Measurements from ENCODE around the gene YWHAG. TPM values are rescaled to one million over a fixed set of nuclear protein-coding genes. Genes with fewer than 3 reads are reported as not detected.
"Not testable (repeated sequence)": the region's sequence is repeated elsewhere in the genome, so short reads cannot be mapped to it uniquely, and the experiment has no call there.

The YWHAG gene
- total RNA-seq, 1 donor from 2014 or later, result 183 TPM

DNA sequence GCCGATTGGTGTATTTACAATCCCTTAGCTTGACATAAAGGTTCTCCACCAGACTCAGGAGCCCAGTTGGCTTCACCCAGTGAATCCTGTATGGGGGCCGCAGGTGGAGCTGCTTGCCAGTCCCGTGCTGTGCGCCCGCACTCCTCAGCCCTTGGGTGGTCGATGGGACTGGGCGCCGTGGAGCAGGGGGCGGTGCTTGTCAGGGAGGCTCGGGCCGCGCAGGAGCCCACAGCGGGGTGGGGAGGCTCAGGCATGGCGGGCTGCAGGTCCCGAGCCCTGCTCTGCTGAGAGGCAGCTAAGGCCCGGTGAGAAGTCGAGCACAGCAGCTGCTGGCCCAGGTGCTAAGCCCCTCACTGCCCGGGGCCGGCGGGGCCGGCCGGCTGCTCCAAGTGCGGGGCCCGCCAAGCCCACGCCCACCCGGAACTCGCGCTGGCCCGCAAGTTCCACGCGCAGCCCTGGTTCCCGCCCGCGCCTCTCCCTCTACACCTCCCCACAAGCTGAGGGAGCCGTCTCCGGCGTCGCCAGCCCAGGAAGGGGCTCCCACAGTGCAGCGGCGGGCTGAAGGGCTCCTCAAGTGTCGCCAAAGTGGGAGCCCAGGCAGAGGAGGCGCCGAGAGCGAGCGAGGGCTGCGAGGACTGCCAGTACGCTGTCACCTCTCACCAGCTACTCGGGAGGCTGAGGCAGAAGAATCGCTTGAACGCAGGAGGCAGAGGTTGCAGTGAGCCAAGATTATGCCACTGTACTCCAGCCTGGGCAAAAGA, 49.3 kb downstream of the YWHAG start:
- DNase-seq (ENCODE audit: low spot score); intact Hi-C loops (cut with DNase I): not testable (repeated sequence)

DNA sequence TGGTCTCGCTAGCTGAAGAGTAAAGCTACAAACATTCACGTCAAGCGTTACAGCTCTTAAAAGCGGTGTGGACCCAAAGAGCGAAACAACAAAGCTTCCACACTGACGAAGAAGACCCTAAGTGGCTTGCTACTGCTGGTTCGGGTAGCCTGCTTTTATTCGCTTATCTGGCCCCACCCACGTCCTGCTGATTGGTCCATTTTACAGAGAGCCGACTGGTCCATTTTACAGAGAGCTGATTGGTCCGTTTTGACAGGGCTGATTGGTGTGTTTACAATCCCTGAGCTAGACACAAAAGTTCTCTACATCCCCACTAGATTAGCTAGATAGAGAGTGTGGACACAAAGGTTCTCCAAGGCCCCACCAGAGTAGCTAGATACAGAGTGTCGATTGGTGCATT, 49.9 kb downstream of the YWHAG start:
- intact Hi-C loops (cut with DNase I); DNase-seq (ENCODE audit: low spot score): not testable (repeated sequence)

DNA sequence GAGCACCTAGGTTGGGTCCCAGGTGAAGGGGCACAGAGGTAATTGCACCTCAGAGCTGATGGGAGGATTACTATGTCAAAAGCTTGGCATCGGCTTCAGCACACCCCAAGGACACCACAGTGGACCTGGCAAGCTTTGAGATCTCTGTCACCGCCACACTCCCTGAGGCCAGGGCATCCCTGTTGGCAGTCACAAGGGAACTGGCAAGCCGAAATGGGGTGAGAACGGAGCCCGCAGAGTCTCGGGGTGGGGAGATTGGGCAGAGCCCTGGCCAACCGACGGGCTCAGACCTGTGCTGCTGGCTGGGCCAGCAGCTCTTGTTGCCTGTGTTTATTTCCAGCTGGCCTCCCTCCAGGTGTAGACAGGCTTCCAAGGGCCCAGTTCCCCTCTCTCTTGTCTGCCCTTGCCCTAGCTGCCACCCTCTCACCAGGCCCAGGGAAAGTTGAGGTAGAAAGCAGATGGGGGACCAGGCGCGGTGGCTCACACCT, 53.9 kb downstream of the YWHAG start:
- intact Hi-C loops (cut with DNase I), result no loop called here
- DNase-seq (ENCODE audit: low spot score), result peak; percentile 87

DNA sequence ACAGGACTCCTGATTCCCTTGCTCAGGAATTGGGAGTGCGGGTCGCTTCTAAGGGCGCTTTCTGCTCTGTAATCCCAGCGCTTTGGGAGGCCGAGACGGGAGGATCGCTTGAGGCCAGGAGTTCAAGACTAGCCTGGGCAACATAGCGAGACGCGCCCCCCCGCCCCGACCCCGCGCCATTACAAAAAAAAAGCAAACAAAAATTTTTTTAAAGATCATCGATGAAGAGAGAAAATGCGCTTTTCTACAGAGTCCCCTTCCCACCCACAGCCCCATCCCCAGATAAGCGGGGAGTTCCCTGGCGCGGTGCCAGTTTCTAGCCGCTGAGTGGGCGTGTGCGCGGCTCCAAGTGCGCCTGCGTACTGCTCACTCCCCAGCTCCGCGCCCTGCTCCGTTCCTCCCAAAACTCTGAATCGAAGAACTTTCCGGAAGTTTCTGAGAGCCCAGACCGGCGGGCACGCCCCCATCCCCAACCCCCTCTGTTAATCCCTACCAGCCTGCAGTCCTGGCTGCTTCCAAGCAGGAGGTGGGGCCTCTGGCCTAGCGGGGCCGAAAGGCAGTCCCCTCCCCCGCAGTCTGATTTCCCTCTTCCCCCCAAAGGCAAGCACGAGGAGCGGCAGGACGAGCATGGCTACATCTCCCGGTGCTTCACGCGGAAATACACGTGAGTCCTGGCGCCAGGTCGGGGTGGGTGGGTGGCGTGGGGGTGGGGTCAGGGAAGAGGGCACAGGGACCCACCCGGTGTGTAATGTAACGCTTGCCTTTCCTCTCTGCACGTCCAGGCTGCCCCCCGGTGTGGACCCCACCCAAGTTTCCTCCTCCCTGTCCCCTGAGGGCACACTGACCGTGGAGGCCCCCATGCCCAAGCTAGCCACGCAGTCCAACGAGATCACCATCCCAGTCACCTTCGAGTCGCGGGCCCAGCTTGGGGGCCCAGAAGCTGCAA, 55.3 kb downstream of the YWHAG start:
- intact Hi-C loops (cut with DNase I), result no loop called here
- peak; percentile 90 for DNase-seq (ENCODE audit: low spot score)

DNA sequence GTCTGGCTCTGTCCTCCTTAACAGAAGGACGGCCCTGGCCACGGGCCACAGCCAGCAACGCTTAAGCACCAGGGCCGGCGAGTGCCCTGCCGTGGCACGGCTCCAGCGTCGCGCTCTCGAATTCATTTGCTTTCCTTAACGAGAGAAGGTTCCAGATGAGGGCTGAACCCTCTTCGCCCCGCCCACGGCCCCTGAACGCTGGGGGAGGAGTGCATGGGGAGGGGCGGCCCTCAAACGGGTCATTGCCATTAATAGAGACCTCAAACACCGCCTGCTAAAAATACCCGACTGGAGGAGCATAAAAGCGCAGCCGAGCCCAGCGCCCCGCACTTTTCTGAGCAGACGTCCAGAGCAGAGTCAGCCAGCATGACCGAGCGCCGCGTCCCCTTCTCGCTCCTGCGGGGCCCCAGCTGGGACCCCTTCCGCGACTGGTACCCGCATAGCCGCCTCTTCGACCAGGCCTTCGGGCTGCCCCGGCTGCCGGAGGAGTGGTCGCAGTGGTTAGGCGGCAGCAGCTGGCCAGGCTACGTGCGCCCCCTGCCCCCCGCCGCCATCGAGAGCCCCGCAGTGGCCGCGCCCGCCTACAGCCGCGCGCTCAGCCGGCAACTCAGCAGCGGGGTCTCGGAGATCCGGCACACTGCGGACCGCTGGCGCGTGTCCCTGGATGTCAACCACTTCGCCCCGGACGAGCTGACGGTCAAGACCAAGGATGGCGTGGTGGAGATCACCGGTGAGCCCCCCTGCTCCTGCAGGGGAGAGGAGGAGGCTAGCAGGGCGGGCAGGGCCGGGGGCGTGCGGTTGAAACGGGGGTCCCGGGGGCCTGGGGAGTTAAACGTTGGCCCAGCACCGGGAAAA, 56.2 kb downstream of the YWHAG start, which contains the start of gene HSPB1:
HSPB1 (plus strand) TSS at position 327 of the 855 bp plus-strand sequence; CDS start at position 367, 40 bp downstream.
- intact Hi-C loops (cut with DNase I), result loop anchor here (1.0 kb wide), 1 partner anchor 8 kb away; no protein-coding TSS in a partner anchor
- DNase-seq (ENCODE audit: low spot score), result peak; percentile 96

DNA sequence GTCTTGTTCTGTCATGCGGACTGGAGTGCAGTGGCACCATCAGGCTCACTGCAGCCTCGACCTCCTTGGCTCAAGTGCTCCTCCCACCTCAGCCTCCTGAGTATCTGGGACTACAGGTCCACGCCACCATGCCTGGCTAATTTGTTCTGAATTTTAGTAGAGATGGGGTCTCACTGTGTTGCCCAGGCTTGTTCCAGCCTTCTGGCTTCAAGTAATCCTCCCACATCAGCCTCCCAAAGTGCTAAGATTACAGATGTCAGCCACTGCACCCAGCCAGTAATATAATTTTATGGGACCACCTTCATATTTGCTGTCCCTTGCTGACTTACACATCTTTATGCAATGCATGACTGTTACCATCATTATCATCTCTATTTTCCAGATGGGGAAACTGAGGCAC, 57.8 kb downstream of the YWHAG start:
- no peak for DNase-seq (ENCODE audit: low spot score)
- intact Hi-C loops (cut with DNase I), result no loop called here

DNA sequence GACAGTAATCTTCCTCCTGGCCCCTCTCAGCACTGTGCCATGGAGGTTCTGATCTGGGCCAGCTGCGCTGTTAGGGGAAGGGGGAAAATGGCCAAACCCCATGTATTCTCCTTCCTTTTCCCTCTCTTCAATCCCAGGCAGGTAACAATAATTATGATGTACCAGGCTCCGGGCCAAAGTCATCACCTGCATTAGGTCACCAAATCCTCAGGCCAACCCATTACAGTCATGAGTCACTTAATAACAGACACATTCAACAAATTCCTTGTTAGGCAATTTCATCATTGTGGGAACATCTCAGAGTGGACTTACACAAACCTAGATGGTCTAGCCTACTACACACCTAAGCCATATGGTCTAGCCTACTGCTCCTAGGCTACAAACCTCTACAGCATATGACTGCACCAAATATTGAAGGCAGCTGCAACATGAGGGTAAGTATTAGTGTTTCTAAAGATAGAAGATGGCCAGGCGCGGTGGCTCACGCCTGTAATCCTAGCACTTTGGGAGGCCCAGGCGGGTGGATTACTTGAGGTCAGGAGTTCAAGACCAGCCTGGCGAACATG, 58.5 kb downstream of the YWHAG start:
- DNase-seq (ENCODE audit: low spot score), result no peak

DNA sequence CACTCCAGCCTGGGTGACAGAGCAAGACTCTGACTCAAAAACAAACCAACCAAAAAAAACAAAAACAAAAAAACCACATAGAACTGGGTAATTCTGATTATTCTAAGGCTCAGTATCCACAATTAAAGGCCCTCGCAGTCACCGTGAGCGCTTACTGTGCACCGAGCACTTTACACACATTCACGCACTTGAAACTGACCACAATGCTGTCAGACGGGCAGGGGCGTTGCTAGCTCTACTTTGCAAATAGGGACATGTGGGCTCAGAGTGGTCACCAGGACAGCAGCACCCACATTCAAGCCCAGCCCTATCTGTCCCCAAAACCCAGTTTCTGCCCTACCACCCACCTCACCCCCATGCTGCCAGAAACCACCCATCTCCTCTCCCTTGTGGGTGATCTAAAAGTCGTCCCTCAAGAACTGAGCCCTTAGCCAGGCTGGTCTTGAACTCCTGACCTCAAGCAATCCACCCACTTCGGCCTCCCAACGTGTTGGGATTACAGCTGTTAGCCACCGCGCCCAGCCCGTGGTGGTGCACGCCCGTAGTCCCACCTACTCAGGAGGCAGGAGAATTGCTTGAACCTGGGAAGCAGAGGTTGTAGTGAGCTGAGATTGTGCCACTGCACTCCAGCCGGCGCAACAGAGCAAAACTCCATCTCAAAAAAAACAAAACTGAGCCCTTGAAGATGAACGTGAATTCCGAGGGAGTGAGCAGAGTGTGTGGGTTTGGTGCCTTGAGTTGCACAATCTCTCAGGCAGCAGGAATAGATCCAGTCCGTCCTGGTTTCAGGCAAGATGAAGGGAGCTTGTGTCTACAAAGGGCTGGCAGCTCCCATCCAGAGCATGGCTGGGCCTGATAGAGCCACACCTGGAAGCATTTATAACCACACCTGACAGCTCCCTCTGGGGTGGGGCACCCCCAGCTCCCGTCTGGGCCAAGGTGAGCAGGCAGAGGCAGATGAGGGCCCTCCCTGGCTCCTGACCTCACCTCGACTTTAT, 61.7 kb downstream of the YWHAG start:
- no peak for DNase-seq (ENCODE audit: low spot score)
- intact Hi-C loops (cut with DNase I), result no loop called here

More for the DNA sequence above, 58.5 kb downstream of the YWHAG start:
- intact Hi-C loops (cut with DNase I), result no loop called here

DNA sequence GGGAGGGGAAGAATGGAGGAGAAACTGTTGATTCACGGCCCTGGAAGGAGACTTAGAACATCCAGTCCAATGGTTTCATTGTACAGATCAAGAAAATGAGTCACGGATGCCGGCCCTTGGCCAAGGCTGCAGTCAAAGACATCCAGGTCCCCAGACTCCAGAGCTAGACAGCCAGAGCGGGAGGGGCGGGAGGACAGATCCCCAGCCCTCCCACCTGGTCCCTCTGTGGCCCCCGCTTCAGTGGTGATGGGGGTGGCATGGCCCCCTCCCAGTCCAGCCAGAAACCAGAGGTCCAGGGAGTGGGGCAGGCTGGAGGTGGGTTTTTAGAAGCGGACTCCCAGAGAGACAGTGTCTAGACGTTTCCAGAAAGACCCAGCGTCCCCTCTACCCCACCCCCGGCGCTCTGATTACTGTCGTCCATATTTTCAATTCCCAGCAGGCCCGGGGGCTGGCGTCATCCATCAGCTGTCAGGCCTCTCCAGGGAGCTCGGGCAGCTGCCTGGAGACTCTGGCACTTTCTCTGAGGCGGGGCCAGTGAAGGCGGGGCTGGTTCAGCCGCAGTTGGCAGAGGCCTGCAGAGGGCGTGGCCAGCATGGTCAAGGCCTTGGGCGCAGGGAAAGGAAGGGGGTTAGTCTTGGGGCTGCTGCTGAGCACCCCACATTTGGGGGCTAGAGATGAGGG, 64.3 kb downstream of the YWHAG start:
- peak; percentile 97 for DNase-seq (ENCODE audit: low spot score)
- intact Hi-C loops (cut with DNase I), result loop anchor here (1.0 to 2.0 kb wide), 2 partner anchors 8 to 64 kb away; partner anchors contain the start of genes HSPB1 and YWHAG

DNA sequence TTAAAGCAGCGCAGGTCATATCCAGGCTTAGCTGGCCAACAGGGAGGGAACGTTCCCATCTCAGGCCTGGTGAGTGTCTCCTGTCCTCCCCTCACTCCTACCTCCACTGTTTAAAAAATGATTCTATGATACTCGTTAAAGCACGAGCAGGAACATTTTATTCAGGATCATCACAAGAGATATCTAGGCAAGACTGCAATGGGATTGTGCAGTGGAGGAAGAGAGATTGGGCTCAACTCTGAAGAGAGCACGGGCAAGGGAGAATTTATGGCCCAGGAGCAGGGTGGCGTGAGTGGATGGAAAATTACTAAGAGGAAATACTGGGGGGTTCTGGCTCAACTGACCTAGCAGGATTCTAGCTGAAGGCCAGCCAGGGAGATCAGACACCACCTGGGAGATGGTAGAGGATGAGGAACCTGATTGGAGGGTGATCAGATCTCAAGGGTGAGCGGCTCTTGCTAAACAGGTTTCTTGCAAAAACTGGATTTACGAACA, 65.3 kb downstream of the YWHAG start:
- intact Hi-C loops (cut with DNase I), result no loop called here
- no peak for DNase-seq (ENCODE audit: low spot score)

DNA sequence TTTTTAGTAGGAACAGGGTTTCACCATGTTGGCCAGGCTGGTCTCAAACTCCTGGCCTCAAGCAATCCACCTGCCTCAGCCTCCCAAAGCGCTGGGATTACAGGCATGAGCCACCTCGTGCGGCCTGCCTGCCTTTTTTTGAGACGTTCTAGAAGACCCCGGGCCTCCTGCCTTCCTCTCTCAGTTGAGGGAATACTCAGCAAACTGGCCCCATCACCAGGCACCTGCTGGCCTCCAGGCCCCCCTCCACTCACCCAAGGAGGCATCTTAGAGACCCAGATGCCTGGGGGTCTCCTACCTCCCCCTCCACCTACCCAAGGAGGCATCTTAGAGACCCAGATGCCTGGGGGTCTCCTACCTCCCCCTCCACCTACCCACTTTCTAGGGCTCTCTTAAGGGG, 65.9 kb downstream of the YWHAG start:
- intact Hi-C loops (cut with DNase I); DNase-seq (ENCODE audit: low spot score): not testable (repeated sequence)

DNA sequence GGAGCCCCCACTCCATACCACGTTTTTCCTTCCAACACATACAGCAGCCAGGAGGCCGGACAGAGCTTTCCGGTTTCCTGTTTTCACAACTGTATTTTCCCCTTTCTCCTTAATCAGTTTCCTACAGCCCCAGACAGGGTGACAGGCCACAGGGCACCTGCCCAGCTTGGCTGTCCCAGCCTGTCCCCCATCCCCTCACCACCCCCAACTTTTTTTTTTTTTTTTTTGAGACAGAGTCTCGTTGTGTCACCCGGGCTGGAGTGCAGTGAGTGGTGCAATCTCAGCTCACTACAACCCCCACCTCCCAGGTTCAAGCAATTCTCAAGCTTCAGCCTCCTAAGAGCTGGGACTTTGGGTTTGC, 66.6 kb downstream of the YWHAG start:
- intact Hi-C loops (cut with DNase I), result no loop called here
- DNase-seq (ENCODE audit: low spot score), result no peak

DNA sequence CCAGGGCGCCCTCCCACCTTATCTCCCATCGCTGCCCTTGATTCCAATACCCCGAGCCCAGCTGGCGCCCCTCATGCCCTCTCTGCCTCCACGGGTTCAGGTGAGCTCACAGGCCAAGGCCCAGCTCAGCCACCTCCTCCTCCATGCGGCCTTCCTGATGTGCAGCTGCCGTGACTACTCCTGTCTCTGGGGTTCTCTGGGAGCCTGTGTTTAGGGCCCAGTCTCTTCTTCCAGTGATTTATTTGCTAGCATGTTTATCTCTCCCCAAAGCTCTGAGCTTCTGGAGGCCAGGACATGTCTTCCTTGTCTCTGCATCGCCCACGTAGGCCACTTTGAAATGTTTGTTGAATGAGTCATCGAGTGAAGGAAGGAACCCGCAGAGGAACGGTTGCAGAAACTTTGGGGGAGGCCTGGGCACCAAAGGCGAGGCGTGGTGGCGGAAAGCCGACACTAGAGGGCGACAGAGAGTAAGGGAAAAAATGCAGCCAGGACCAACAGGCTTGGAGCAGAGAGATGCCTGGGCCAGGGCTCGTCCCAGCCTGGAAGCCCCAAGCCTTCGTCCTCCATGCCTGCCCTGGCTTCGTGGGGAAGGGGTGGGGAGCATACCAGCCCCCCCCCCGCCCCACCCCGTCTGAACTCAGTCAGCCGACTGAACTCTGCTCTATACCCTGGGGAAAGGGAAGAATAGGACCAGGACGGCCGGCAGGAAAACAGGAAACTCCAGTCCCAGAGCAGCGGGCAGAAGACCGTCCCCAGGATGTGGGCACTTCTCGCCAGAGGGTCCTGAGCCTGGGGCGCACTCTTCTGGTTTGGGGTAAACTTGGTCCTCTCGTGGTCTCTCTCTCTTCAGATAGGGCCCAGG, 67.2 kb downstream of the YWHAG start:
- peak; percentile 95 for DNase-seq (ENCODE audit: low spot score)
- intact Hi-C loops (cut with DNase I), result loop anchor here (1.0 kb wide), 1 partner anchor 23 kb away; no protein-coding TSS in a partner anchor

DNA sequence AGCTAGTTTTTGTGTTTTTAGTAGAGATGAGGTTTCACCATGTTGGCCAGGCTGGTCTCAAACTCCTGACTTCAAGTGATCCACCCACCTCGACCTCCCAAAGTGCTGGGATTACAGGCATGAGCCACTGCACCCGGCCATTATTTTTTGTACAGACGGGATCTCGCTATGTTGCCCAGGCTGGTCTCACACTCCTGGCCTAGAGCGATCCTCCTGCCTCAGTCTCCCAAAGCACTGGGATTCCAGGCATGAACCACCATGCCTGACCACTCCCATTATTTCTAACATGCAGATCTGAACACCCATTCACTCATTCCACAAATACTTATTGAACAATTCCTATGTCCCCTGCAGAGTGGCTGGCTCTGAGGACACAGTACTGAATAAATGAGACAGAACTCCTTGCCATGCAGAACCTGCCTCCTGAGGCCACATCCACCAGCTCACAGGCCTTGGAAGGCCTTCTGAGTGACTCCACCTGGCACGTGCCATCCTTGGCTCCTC, 67.9 kb downstream of the YWHAG start:
- intact Hi-C loops (cut with DNase I), result loop anchor here (1.0 kb wide), 1 partner anchor 23 kb away; no protein-coding TSS in a partner anchor
- DNase-seq (ENCODE audit: low spot score), result not testable (repeated sequence)

DNA sequence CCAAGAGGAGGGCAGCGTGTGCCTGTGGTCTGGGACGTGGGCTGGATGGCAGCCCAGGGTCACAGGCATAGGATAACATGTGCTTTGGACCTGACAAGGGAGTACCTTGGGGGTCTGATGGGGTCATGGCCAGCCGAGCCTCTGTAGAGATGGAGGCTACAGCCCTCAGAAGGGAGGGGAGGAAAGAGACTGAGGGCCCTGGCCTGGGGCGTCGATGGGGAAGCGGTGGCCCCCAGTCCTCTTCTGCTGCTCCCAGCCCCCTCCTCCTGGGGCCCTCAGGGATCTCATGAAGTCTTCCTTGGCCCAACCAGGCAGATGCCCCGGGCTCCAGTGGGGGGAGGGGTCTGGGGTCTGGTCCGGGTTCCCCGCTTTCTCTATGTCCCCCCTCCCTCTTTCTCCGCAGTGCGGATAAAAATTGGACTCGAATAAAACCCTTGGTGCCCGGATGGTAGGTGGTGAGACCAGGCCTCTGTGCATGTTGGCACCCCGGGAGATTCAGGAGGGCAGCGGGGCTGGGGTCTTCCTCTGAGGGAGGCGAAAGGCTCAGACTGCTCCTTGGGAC, 71.9 kb downstream of the YWHAG start:
- intact Hi-C loops (cut with DNase I), result no loop called here
- DNase-seq (ENCODE audit: low spot score), result no peak
